ENCODE data around the gene LENG9. TPM values are rescaled to one million over a fixed set of nuclear protein-coding genes. Genes with fewer than 3 reads are reported as not detected.

Gene LENG9
- total RNA-seq, 4 donors from 2014 or later: 3.1 to 7.9 (median 4.1) TPM

DNA sequence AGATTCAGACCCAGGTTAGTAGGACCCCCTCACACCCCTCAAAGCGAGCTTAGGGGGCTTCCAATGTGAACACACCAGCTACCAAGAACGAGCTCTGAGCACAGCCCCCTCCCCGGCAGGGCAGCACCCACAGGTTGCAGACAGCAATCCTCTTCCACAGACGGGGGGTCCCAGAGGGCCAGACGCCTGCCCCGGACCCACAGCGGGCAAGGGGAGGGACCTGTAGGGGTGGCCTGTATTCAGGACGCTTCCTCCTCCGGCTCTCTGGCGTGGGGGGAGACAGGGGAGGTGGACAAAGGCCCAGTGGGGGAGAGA lies 43.6 kb downstream of the LENG9 start:
- Histone ChIP-seq H3K4me3 (no peak overlapping the region), H3K9me3 (no peaks in the 10 kb centered on the region), H3K4me1 (peaks cover 23% of the 10 kb centered on the region), H3K27me3 (peaks cover 83% of the 10 kb centered on the region), H3K27ac (peak overlapping the region; percentile 44), H3K36me3 (no peaks in the 10 kb centered on the region)
- TF ChIP-seq POLR2A (IDR thresholded peaks at IDR 0.05) (no peak), EP300 (IDR thresholded peaks at IDR 0.05) (no peak), POLR2AphosphoS5 (IDR thresholded peaks at IDR 0.05) (no peak)
- TF ChIP-seq, protein P1, sequence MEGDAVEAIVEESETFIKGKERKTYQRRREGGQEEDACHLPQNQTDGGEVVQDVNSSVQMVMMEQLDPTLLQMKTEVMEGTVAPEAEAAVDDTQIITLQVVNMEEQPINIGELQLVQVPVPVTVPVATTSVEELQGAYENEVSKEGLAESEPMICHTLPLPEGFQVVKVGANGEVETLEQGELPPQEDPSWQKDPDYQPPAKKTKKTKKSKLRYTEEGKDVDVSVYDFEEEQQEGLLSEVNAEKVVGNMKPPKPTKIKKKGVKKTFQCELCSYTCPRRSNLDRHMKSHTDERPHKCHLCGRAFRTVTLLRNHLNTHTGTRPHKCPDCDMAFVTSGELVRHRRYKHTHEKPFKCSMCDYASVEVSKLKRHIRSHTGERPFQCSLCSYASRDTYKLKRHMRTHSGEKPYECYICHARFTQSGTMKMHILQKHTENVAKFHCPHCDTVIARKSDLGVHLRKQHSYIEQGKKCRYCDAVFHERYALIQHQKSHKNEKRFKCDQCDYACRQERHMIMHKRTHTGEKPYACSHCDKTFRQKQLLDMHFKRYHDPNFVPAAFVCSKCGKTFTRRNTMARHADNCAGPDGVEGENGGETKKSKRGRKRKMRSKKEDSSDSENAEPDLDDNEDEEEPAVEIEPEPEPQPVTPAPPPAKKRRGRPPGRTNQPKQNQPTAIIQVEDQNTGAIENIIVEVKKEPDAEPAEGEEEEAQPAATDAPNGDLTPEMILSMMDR (IDR thresholded peaks at IDR 0.05): no peak
- DNase-seq (ENCODE audit: low spot score in 2 of 2): no peak
- WGBS: no CpG with 5 or more reads among the region's 10 CpGs

DNA sequence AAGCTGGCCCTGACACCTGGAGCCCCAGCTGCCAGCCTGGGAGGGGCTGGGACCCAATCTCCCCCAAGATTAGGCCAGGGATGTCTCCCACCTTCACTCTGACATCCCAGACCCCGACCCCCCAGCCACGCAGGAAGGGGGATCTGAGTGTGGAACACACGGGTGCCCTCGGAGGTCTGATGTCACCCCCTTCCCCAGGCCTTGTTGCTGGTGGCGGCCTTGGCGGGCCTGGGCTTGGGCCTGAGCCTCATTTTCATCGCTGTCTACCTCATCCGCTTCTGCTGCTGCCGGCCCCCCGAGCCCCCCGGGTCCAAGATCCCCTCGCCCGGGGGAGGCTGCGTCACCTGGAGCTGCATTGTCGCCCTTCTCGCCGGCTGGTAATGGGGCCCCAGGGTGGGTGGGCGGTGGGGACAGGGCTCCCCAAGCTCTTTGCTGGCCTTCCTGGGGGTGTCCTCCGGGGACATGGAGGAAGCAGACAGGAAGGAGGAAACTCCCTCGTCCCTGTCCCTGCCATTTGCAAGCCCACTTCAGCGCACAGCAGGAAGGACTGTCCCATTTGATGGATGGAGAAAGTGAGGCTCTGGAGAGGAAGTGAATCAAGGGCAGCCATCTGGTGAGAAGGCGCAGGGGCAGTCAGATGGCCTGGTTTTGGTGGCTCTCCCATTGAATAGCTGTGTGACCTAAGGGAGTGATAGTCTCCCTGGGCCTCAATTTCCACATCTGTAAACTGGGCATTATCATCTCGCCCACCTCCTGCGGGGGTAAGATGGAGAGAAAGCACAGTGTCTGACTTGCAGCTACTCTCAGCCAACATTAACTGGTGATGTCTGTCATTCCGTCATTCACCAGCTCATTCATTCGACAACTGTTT lies 44.4 kb downstream of the LENG9 start:
- TF ChIP-seq POLR2A (IDR thresholded peaks at IDR 0.05) (no peak), EP300 (IDR thresholded peaks at IDR 0.05) (no peak), POLR2AphosphoS5 (IDR thresholded peaks at IDR 0.05) (no peak)
- TF ChIP-seq, protein P1 (IDR thresholded peaks at IDR 0.05): no peak
- WGBS: 92% methylated on average over 11 of the region's 26 CpGs
- Histone ChIP-seq H3K27me3 (peaks cover 83% of the 10 kb centered on the region), H3K9me3 (no peaks in the 10 kb centered on the region), H3K4me3 (no peak overlapping the region), H3K36me3 (no peaks in the 10 kb centered on the region), H3K4me1 (peaks cover 25% of the 10 kb centered on the region), H3K27ac (peak overlapping the region; percentile 44)
- no peak for DNase-seq (ENCODE audit: low spot score in 2 of 2)

DNA sequence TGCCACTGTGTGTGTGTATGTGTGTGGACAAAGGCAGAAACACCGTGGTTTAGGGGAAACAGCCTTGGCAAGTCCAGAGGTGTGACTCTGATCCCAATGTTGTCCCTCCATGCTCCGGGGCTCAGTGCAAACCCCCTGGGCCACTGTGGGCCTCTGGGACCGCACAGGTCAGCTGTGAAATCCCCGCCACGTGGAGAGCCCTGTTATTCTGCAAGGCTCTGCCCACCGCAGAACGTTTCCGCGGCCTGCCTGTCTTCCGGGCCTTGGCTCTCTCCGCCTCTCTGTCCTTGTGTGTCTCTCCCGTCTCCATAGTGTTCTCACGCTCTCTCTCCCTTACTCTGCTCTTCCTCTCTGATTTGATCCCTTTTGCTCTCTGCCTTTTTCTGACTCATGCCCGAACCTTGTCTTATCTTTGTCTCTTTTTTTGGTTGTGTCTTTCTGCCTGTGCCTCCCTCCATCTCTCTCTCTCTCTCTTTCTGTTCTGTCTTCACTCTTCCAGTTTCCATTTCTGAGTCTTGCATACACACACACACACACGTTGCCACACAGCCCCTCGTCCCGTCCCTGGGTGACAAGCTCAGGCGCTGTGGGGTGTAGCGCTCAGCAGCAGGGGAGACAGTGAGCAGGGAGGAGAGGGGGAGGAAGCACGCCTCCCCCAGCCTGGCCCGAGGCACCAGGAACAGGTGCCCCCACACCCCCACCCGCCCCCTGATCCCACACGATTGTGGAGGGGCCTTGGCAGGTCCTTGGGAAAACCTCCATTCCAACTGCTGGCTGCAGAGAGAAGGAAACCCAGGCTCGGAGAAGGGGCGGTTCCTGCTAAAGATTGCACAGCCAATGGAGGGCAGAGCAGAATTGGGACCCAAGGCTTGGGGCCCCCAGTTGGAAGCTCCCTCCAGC lies 45.3 kb downstream of the LENG9 start:
- no peak overlapping the region for H3K27ac ChIP-seq
- peaks cover 78% of the 10 kb centered on the region for H3K27me3 ChIP-seq
- DNase-seq (ENCODE audit: low spot score in 2 of 2): no peak
- no peaks in the 10 kb centered on the region for H3K9me3 ChIP-seq
- H3K36me3 ChIP-seq: no peaks in the 10 kb centered on the region
- 17% methylated on average over 21 of the region's 25 CpGs for WGBS
- peaks cover 25% of the 10 kb centered on the region for H3K4me1 ChIP-seq
- no peak overlapping the region for H3K4me3 ChIP-seq
- TF ChIP-seq POLR2AphosphoS5 (IDR thresholded peaks at IDR 0.05): no peak
- no peak for TF ChIP-seq POLR2A (IDR thresholded peaks at IDR 0.05)
- TF ChIP-seq, protein P1 (IDR thresholded peaks at IDR 0.05): no peak
- TF ChIP-seq EP300 (IDR thresholded peaks at IDR 0.05): no peak

DNA sequence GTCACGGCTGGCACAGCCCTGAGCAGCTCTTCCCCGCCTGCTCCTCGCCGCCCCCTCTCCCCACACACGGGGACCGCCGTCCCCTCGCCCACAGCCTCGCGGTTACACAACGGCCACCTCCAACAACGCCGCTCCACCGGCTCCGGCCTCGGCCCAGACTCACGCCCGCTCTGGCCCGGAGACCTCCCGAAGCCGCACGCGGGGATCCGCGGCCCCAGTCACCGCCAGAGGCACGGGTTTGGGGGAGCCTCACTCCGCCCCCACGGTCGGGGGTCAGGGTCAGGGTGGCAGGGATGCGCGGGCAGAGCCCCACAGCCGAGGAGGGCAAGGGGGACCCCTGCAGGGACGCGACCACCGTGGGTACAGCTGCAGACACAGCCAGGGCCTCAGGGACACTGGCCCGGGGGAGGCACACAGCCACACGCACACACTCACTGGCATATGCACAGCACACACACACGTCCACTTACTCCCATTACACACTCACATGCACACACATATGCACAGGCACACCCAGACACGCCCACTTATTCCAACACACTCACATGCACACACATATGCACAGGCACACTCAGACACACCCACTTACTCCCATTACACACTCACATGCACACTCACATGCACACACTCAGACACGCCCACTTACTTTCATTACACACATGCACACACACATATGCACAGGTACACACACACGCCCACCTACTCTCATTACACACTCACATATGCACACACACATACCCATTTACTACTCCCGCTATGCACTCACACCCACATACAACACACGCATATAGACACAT lies 46.7 kb downstream of the LENG9 start:
- Histone ChIP-seq H3K9me3 (no peaks in the 10 kb centered on the region), H3K4me1 (peaks cover 25% of the 10 kb centered on the region), H3K27me3 (peaks cover 78% of the 10 kb centered on the region), H3K36me3 (no peaks in the 10 kb centered on the region), H3K27ac (no peak overlapping the region), H3K4me3 (no peak overlapping the region)
- 29% methylated on average over 27 of the region's 44 CpGs for WGBS
- TF ChIP-seq POLR2AphosphoS5 (IDR thresholded peaks at IDR 0.05) (no peak), POLR2A (IDR thresholded peaks at IDR 0.05) (no peak), EP300 (IDR thresholded peaks at IDR 0.05) (no peak)
- TF ChIP-seq, protein P1 (IDR thresholded peaks at IDR 0.05): no peak
- no peak for DNase-seq (ENCODE audit: low spot score in 2 of 2)
